ENCODE data around the gene ZNF366.

ZNF366 gene

DNA sequence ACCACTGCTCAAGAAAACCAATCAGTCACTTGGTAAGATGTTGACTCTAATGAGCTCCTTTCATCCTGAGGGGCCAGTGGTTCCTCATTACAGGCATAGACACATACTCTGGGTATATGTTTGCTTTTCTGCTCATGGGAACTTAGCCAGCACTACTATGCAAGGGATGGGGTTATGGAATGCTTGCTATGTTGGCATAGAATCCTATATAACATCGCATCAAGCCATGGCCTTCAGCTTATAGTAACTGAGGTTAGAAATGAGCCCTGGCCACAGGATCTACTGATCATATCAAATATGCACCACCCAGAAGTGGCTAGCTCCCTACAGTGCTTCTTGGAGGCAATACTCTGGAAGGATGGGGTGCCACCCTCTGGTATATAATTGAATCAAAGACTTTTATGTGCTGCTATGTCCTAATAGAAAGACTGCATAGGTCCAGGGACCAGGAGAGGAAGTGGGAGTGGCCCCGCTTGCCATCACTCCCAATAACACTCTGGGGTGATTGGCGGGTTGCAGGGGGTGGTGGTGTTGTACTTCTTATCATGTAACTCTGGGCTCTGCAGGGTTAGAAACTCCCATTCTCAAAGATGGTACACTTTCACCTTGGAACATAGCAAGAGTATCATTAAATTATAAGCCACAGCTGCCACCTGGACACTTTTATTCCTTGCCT lies 70.3 kb downstream of the ZNF366 start:
- no peak for TF ChIP-seq ZFP41 (tag by site-specific recombination; IDR thresholded peaks at IDR 0.05; ENCODE audit: borderline replicate concordance)
- no peak for TF ChIP-seq EGR2 (tag by site-specific recombination; IDR thresholded peaks at IDR 0.05; ENCODE audit: low read depth)
- TF ChIP-seq ZNF530 (tag by site-specific recombination; IDR thresholded peaks at IDR 0.05; ENCODE audit: low read depth): no peak
- TF ChIP-seq SP2 (tag by site-specific recombination; IDR thresholded peaks at IDR 0.05): no peak
- no peak for TF ChIP-seq ZNF175 (tag by site-specific recombination; IDR thresholded peaks at IDR 0.05)
- no peak for TF ChIP-seq ZNF341 (tag by site-specific recombination; IDR thresholded peaks at IDR 0.05; ENCODE audit: low read depth)
- H3K4me3 ChIP-seq (ENCODE audit: low read depth, low read length): no peak overlapping the region
- ChIA-PET POLR2A (no interaction called here), CTCF (no interaction called here)
- H3K4me1 ChIP-seq (ENCODE audit: control insufficient read depth, insufficient read depth, low read length): no peaks in the 10 kb centered on the region
- H3K9me3 ChIP-seq (ENCODE audit: control insufficient read depth, insufficient read depth, low read depth, low read length): no peaks in the 10 kb centered on the region
- no peak overlapping the region for H3K27ac ChIP-seq (ENCODE audit: extremely low read depth, low read depth, low read length)
- no peaks in the 10 kb centered on the region for H3K36me3 ChIP-seq (ENCODE audit: control insufficient read depth in 2 of 2, insufficient read depth in 1 of 2, low read length in 2 of 2)

GRCh38 chr5:72434781-72435437 lies 72.3 kb downstream of the ZNF366 start:
- Histone ChIP-seq H3K27ac (ENCODE audit: extremely low read depth, low read depth, low read length) (no peak overlapping the region), H3K9me3 (ENCODE audit: control insufficient read depth, insufficient read depth, low read depth, low read length) (no peaks in the 10 kb centered on the region), H3K36me3 (ENCODE audit: control insufficient read depth in 2 of 2, insufficient read depth in 1 of 2, low read length in 2 of 2) (no peaks in the 10 kb centered on the region), H3K4me1 (ENCODE audit: control insufficient read depth, insufficient read depth, low read length) (no peaks in the 10 kb centered on the region), H3K4me3 (ENCODE audit: low read depth, low read length) (no peak overlapping the region)
- POLR2A ChIA-PET: no interaction called here
- CTCF ChIA-PET: no interaction called here
- TF ChIP-seq ZNF184 (tag by site-specific recombination; IDR thresholded peaks at IDR 0.05) (no peak), BCL11B (tag by site-specific recombination; IDR thresholded peaks at IDR 0.05; ENCODE audit: low read depth) (no peak), MEIS1 (CRISPR knock-in tag; IDR thresholded peaks at IDR 0.05; ENCODE audit: borderline replicate concordance) (no peak), ZNF416 (tag by site-specific recombination; IDR thresholded peaks at IDR 0.05) (no peak), REPIN1 (tag by site-specific recombination; IDR thresholded peaks at IDR 0.05; ENCODE audit: low read depth) (no peak), ZBTB48 (tag by site-specific recombination; IDR thresholded peaks at IDR 0.05) (no peak), ZNF560 (tag by site-specific recombination; IDR thresholded peaks at IDR 0.05; ENCODE audit: borderline replicate concordance) (no peak), ZFP69B (tag by site-specific recombination; IDR thresholded peaks at IDR 0.05) (no peak), ZNF133 (tag by site-specific recombination; IDR thresholded peaks at IDR 0.05) (no peak)
- TF ChIP-seq, protein P1, sequence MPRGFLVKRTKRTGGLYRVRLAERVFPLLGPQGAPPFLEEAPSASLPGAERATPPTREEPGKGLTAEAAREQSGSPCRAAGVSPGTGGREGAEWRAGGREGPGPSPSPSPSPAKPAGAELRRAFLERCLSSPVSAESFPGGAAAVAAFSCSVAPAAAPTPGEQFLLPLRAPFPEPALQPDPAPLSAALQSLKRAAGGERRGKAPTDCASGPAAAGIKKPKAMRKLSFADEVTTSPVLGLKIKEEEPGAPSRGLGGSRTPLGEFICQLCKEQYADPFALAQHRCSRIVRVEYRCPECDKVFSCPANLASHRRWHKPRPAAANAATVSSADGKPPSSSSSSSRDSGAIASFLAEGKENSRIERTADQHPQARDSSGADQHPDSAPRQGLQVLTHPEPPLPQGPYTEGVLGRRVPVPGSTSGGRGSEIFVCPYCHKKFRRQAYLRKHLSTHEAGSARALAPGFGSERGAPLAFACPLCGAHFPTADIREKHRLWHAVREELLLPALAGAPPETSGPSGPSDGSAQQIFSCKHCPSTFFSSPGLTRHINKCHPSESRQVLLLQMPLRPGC (tag by site-specific recombination; IDR thresholded peaks at IDR 0.05): no peak
- TF ChIP-seq, protein P2, sequence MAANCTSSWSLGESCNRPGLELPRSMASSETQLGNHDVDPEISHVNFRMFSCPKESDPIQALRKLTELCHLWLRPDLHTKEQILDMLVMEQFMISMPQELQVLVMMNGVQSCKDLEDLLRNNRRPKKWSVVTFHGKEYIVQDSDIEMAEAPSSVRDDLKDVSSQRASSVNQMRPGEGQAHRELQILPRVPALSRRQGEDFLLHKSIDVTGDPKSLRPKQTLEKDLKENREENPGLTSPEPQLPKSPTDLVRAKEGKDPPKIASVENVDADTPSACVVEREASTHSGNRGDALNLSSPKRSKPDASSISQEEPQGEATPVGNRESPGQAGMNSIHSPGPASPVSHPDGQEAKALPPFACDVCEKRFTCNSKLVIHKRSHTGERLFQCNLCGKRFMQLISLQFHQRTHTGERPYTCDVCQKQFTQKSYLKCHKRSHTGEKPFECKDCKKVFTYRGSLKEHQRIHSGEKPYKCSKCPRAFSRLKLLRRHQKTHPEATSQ (tag by site-specific recombination; IDR thresholded peaks at IDR 0.05): no peak
- TF ChIP-seq, protein P3, sequence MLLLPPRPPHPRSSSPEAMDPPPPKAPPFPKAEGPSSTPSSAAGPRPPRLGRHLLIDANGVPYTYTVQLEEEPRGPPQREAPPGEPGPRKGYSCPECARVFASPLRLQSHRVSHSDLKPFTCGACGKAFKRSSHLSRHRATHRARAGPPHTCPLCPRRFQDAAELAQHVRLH (tag by site-specific recombination; IDR thresholded peaks at IDR 0.05): no peak
- TF ChIP-seq, protein P4, sequence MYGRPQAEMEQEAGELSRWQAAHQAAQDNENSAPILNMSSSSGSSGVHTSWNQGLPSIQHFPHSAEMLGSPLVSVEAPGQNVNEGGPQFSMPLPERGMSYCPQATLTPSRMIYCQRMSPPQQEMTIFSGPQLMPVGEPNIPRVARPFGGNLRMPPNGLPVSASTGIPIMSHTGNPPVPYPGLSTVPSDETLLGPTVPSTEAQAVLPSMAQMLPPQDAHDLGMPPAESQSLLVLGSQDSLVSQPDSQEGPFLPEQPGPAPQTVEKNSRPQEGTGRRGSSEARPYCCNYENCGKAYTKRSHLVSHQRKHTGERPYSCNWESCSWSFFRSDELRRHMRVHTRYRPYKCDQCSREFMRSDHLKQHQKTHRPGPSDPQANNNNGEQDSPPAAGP (tag by site-specific recombination; IDR thresholded peaks at IDR 0.05): no peak
- TF ChIP-seq, protein P5, sequence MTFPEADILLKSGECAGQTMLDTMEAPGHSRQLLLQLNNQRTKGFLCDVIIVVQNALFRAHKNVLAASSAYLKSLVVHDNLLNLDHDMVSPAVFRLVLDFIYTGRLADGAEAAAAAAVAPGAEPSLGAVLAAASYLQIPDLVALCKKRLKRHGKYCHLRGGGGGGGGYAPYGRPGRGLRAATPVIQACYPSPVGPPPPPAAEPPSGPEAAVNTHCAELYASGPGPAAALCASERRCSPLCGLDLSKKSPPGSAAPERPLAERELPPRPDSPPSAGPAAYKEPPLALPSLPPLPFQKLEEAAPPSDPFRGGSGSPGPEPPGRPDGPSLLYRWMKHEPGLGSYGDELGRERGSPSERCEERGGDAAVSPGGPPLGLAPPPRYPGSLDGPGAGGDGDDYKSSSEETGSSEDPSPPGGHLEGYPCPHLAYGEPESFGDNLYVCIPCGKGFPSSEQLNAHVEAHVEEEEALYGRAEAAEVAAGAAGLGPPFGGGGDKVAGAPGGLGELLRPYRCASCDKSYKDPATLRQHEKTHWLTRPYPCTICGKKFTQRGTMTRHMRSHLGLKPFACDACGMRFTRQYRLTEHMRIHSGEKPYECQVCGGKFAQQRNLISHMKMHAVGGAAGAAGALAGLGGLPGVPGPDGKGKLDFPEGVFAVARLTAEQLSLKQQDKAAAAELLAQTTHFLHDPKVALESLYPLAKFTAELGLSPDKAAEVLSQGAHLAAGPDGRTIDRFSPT (tag by site-specific recombination; IDR thresholded peaks at IDR 0.05): no peak
